Putamen (tissue), 1 donor: ENCODE data around the gene JAZF1.
A peak's percentile ranks its signal among the peaks of the same experiment; 100 is the strongest.
"Not testable (repeated sequence)": the region's sequence is repeated elsewhere in the genome, so short reads cannot be mapped to it uniquely, and the experiment has no call there.

Experiments used
- DNase-seq: peaks from one replicate; pipeline ENCODE4 v3.0.0-alpha.2; 2016; ENCODE audit warnings: low spot score

Gene JAZF1

DNA sequence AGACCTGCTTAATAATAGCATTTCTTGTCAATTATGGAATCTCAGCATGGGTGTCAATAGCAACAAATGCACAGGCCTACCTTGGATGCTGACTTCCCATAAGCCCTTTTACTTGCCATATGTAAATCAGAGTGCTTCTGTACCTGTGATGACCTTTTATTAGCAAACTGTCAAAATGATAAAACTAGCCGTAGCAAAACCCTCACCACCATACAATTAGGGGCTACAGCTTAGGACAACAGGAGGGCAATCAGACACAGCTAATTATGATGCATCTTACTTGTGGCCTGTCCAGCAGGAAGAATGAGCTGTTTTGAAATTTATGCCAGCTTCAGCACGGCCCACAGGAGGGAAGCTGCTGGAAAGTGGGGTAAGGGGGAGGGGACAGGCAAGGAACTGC, 239.1 kb downstream of the JAZF1 start:
- no peak for DNase-seq

DNA sequence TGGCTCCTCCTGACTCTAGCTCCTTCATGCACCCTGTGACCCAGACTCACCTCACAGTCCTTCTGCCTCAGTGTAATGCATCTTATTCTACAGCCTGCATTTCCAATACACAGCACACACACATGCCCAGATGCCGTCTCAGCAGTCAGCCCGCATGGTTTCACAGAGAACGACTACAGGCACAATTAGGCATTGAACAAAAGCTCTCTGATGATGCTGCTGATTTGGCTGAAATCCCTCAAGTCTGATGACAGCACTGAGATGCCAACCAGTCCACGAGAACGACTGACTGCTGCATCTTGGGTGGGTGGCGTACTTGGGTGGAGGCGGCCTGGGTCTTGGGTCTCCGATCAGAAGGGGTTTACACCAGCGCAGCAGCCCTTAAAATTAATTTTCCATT, 240.3 kb downstream of the JAZF1 start:
- peak; percentile 87 for DNase-seq

- no peak for DNase-seq
Measured at GRCh38 chr7:27939893-27940292, 240.7 kb downstream of the JAZF1 start.

DNA sequence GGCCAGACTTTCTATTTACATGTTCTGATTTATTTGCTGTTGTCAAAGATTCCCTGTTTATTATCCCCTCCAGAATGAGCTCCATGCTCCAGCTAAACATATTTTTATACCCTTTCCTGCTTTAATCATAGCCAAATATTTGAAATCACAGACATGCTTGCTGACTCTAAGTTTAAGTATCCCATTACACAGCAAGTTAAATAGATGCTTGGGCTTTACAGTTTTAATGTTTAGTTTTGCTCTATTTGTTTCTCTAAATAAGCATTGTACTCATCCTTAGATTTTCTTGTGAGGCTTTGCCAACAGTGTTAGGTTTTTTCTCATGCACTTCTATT, 243.9 kb downstream of the JAZF1 start:
- no peak for DNase-seq

DNA sequence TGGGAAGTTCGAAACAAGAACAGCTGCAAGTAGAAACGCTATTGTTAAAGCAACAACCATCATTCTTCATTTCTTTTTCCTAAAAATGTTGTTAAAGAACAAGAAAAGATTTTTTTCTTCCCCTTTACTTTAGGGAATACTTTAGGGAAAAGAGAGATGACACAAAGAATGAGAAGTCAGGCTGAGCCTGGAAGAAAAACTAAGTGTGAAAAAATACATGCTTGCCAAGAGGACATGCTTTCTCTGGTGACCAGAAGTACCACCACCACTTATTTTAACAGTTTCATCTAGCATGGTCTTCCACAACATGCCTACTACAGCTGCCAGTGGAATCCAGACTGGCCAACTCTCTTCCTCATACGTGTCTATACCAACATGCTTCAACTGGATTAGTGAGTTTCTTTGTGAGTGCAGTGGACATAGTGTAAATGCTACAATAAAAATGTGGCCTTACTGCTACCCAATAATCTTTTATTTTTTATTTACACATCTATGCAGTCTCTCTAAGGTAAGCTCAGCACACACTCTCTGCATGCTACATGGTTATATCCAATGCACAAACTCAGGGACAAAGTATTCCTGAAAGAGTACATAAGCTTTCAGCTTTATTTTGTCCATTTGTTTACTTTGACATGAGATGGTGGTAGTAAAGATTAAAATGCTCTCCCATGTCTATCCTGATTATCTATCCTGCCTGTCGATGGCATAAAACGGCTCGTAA, 244.4 kb downstream of the JAZF1 start:
- DNase-seq, result no peak

DNA sequence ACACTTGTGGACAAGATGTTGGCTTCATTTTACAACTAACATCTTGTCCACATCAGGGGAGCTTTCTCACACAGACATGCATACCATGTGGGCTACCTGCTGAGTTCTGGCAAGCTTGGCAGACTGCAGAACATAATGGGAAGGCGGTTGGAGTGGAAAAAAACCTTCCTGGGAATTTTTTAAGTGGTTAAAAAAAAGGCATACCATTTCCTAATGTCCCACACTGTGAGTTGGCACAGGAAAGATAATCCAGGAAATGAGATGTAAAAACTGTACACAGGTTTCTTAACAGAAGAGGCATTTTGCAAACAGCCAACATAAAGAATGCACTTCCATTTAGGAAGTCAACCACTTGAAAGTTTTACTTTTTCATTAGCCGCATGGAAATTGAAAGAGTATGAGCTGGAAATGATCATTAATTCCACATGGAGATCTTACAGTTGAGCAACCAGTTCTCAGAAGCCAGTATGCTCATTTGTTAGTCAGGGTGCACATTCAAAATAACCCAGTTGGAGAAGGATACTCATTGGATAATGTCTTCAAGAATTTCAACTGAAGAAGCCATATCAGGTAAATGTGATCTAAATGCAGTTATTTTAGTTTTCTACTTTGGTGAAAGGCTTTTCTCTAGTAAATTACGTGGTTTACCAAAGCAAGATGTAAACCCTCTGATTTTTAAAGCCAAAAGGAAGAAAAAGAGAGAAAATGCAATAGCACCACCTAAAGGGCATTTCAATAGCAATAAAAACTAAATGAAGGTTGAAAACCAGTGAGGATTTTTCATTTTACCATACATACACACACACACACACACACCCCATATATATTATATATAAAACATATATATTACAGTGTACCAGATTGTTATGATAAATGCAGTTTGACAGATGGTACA, 246.7 kb downstream of the JAZF1 start:
- DNase-seq, result no peak

DNA sequence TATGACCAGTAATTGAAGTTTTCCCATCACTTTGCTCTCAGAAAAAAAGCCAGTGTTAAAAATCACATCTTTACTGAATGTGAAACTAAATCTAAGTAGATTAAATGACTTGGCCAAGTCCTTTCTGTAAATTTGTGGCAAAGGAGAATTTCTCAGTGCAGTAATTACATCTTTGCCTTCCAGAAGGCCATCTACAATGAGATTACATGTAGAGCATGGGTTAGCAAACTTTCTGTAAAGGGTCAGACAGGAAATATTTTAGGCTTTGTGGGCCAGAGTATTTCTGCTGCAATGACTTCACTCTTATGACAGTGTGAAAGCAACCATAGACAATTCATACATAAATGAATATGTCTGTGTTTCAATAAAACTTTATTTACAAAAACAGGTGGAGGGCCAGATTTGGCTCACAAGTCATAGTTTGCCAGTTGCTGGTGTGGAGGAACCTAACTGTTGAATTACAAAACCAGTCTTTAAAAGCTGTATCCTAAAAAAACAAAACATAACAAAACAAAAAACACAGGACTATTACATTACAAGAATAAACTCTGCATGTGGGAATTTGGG, 249.6 kb downstream of the JAZF1 start:
- DNase-seq, result no peak

DNA sequence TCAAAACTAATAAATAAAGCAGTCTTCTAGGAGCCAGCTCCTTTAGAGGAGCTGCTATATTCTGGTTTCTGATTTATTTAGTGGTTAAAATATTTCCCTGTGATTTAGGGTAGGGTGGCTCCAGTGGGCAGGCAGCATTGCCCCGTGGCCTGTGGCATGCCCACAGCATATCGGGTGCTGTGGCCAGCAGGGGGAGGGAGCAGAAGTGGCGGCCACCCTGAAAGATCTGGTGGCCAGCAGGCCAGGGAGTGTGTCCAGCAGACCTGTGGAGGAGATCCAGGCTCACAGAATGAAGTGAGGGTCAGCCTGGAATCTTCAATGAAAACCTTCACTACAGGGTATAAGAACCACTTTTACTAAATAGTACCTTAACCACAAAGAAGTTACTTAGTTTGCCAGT, 251.5 kb downstream of the JAZF1 start:
- no peak for DNase-seq

GRCh38 chr7:27928001-27928400, 252.6 kb downstream of the JAZF1 start:
- DNase-seq, result no peak

GRCh38 chr7:27925573-27926201, 254.9 kb downstream of the JAZF1 start:
- DNase-seq, result no peak

- no peak for DNase-seq
Measured at GRCh38 chr7:27923642-27923980, 257.0 kb downstream of the JAZF1 start.

GRCh38 chr7:27922907-27923641, 257.5 kb downstream of the JAZF1 start:
- no peak for DNase-seq

- DNase-seq, result not testable (repeated sequence)
Measured at GRCh38 chr7:27922389-27922788, 258.2 kb downstream of the JAZF1 start.

DNA sequence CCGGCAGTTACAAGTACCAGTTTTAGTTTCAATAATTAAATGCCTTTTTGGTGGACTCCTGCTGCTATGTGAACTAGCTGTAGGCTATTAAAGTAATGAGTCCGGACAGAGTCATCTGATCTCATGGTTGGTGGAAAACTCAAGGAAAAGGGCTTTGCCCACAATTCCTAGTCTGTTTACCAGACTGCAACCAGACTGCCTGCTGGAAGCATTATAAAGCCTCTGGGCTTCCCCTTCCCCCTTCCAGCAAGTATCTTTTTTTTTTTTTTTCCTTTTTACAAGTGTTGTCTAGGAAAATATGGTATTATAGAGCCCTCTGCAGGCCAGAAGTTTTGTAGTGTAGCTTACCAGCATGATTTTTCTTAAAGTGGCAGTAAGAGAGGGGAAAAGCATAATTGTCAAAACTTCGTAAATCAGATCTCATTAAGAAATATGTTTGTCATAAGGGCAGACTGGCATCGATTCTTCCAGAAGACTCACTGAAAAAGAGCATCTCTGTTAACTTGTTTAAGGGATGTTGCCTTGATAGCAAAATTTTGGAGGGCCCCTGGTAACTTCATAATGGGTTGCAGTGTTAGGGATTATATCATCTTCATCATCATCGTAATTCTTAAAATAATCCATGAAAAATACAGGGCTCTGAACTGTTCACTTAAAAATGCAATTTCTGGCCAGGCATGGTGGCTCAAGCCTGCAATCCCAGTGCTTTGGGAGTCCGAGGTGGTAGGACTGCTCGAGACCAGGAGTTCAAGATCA, 259.3 kb downstream of the JAZF1 start:
- peak; percentile 72 for DNase-seq

GRCh38 chr7:27920281-27920946, 260.2 kb downstream of the JAZF1 start:
- DNase-seq, result no peak

DNA sequence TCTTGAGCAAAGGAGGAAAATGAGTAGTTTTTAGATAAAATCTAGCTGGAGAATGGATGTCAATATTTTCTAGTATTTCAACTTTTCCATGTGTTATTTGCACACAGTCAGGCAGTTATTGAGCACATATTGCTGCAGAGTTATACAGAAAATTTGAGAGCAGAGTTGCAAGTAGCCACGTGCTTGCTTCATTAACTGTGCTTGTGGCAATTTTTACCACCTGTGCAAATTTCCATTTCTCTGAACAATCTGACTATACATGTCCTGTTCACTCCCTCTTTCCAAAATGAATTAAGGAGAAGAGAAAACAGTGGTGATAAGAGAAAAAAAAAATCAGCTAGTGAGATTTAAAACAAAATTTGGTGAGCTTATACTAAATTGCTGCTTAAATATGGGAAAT, 262.1 kb downstream of the JAZF1 start:
- DNase-seq, result no peak

- no peak for DNase-seq
Measured at GRCh38 chr7:27917774-27918314, 262.8 kb downstream of the JAZF1 start.

GRCh38 chr7:27917119-27917518, 263.5 kb downstream of the JAZF1 start:
- no peak for DNase-seq

DNA sequence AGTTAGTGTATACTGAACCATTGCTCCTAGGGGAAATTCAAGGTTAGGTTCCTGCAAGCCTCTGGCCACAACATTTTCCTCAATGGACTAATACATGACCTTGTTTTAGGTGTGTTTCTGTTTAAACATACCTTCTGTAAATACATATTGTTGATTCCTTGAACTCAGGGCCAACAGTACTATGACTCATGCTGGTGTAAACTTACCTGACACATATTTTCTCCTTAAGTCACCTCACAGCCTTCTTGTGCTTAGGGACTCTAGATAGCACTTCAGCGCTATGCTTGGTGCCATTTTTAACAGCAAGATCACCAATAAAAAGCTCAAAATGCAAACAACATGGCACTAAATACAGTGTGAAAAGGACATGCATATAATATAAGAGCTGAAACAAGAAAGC, 264.2 kb downstream of the JAZF1 start:
- no peak for DNase-seq

DNA sequence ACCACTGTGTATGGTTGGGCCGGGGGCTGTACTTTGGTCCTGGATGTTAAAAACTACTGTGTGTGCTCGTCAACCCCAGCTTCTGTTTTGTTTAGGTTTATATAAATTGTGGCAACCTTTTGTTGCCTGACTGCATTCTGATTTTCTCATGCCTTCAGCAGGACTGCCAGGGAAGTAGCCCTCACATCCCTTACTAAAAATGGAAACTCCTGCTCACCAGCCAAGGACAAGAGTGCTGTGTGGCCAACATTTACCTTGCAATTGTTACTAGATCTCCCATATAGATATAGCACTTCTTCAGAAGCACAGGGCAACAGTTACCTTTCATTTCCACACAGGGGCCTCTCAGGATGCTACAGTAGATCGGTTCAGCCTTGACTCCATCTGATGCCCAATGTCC, 266.2 kb downstream of the JAZF1 start:
- no peak for DNase-seq

- DNase-seq, result no peak
Measured at GRCh38 chr7:27912751-27913150, 267.8 kb downstream of the JAZF1 start.
